Sigmoid colon (tissue), 7 donors: ENCODE results near the gene UNKL. TPM values are rescaled to one million over a fixed set of nuclear protein-coding genes. Genes with fewer than 3 reads are reported as not detected.
A peak's percentile ranks its signal among the peaks of the same experiment; 100 is the strongest.

Source experiments
- DNase-seq: peaks from one replicate; pipeline ENCODE4 v3.0.0-alpha.2; 2019
- H3K27ac ChIP-seq, 4 donors: fragments of 200-600 bp; sonication (generic); one replicate each; pipeline ENCODE4 v1.5.1; 2016 to 2019; ENCODE audit warnings: mild to moderate bottlenecking in 1 of 4
- H3K27me3 ChIP-seq, 3 donors: fragments of 200-600 bp; sonication (generic); one replicate each; pipeline ENCODE4 v1.5.1; 2019; ENCODE audit warnings: mild to moderate bottlenecking in 1 of 3
- H3K36me3 ChIP-seq, 4 donors: fragments of 200-600 bp; sonication (generic); one replicate each; pipeline ENCODE4 v1.5.1; 2016 to 2019
- H3K4me1 ChIP-seq, 4 donors: fragments of 200-600 bp; sonication (generic); one replicate each; pipeline ENCODE4 v1.5.1; 2017 to 2019
- H3K4me3 ChIP-seq, 4 donors: fragments of 200-600 bp; sonication (generic); one replicate each; pipeline ENCODE4 v1.5.1; 2017 to 2019; ENCODE audit warnings: mild to moderate bottlenecking in 2 of 4, moderate library complexity in 1 of 4
- H3K9me3 ChIP-seq, 4 donors: fragments of 200-600 bp in 3 of 4; sonication (generic) in 3 of 4; one replicate each; pipeline versions ENCODE4 v1.5.1 to v1.6.1; 2013 to 2019
- EP300 ChIP-seq, 4 donors: sonication (generic); formaldehyde crosslinking; IDR thresholded peaks; one replicate each; pipeline ENCODE4 v1.6.1; 2017; ENCODE audit warnings: antibody characterized with exemption in 4 of 4
- POLR2A ChIP-seq, 2 donors: fragments of 450-650 bp; IDR thresholded peaks; one replicate each; pipeline ENCODE4 v1.6.1; 2016; ENCODE audit warnings: antibody characterized with exemption in 2 of 2, mild to moderate bottlenecking in 2 of 2, moderate library complexity in 2 of 2
- POLR2AphosphoS5 ChIP-seq, 4 donors: sonication (generic); formaldehyde crosslinking; IDR thresholded peaks; one replicate each; pipeline ENCODE4 v1.6.1; 2017; ENCODE audit warnings: antibody characterized with exemption in 4 of 4
- WGBS, 2 donors: extraction: QIAGEN DNeasy Blood & Tissue Kit; methylation state at CpG; one replicate each; pipeline ENCODE4 v1.1.7; 2013; 5-methylcytosine and 5-hydroxymethylcytosine counted together
- intact Hi-C: fragments of 100-400 bp; cut with DNase I; formaldehyde crosslinking; loops from one replicate; pipeline ENCODE4 v1.15.1; 2023
- polyA plus RNA-seq, 3 donors: library from polyadenylated mRNA; stranded (reverse); fragments of 200-250 nt; gene quantifications; one replicate each; pipeline ENCODE4 v1.2.3, GENCODE V29; 2013
- total RNA-seq, 4 donors: library from RNA; depleted of rRNA; stranded (reverse); fragments of >200 nt; gene quantifications; one replicate each; pipeline ENCODE4 v1.1.0, GENCODE V29; 2016
- TF ChIP-seq, protein P1 (sequence below), 4 experiments: fragments of 450-650 bp in 3 of 4; fragments of 200-600 bp in 1 of 4; IDR thresholded peaks; one replicate each; pipeline ENCODE4 v1.5.1; 2016 to 2019; ENCODE audit warnings: antibody characterized with exemption in 4 of 4, mild to moderate bottlenecking in 3 of 4, moderate library complexity in 2 of 4
- donor health status: healthy with polysubstance abuse.
- donor health status: Bipolar disorder and iron deficiency.
- donor health status: healthy.

UNKL gene
- total and polyA plus RNA-seq, 7 donors: 2.1 to 29.1 (median 19.6) TPM

DNA sequence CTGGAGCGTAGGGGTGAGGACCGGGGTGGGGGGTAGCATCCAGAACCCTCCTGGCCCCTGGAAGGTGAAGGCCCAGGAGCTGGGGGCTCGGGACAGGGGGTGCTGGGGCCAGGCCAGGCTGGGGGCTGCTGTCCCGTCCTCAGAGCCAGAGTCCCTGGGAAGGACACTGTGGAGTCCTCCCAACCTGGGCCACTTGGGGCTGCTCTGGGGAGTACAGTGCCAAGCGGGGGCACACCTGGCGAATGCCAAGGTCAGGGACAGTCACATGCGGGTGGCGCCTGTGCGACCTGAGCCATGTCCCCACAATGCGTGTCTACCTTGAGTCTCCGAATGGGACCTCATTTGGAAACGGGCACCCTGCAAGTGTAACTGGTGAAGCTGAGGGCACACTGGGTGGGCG, 15.1 kb upstream of the UNKL start:
- Histone ChIP-seq H3K27ac (no peak overlapping the region), H3K36me3 (no peaks in the 10 kb centered on the region), H3K4me3 (no peak overlapping the region), H3K27me3 (no peaks in the 10 kb centered on the region), H3K4me1 (peaks cover 0 to 7% (median 0%) of the 10 kb centered on the region in 4 donors), H3K9me3 (no peaks in the 10 kb centered on the region)
- WGBS, 2 donors: 83 to 92% methylated on average over 13 of the region's 13 CpGs
- TF ChIP-seq POLR2A (IDR thresholded peaks at IDR 0.05) (no peak), POLR2AphosphoS5 (IDR thresholded peaks at IDR 0.05) (no peak), EP300 (IDR thresholded peaks at IDR 0.05) (no peak)
- TF ChIP-seq, protein P1, sequence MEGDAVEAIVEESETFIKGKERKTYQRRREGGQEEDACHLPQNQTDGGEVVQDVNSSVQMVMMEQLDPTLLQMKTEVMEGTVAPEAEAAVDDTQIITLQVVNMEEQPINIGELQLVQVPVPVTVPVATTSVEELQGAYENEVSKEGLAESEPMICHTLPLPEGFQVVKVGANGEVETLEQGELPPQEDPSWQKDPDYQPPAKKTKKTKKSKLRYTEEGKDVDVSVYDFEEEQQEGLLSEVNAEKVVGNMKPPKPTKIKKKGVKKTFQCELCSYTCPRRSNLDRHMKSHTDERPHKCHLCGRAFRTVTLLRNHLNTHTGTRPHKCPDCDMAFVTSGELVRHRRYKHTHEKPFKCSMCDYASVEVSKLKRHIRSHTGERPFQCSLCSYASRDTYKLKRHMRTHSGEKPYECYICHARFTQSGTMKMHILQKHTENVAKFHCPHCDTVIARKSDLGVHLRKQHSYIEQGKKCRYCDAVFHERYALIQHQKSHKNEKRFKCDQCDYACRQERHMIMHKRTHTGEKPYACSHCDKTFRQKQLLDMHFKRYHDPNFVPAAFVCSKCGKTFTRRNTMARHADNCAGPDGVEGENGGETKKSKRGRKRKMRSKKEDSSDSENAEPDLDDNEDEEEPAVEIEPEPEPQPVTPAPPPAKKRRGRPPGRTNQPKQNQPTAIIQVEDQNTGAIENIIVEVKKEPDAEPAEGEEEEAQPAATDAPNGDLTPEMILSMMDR (IDR thresholded peaks at IDR 0.05): no peak
- DNase-seq: no peak
- intact Hi-C loops: no loop called here

DNA sequence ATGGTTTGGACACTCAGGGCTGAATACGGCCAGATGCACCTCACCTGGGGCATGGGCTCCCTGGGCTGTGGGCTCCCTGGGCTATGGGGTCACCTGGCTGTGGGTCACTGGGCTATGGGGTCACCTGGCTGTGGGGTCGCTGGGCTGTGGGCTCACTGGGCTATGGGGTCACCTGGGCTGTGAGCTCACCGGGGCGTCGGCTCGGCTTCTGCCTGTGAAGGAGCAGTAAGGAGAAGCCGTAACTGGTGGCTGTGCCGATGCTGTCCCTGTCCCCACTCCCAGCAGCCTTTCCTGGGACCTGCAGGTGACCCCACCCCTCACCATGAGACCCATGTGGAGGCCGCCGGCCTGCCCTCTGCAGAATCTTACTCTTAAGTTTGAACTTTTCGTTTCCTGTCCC, 14.5 kb upstream of the UNKL start:
- no peak overlapping the region for H3K4me3 ChIP-seq
- no peak for DNase-seq
- H3K4me1 ChIP-seq: peaks cover 0 to 7% (median 0%) of the 10 kb centered on the region in 4 donors
- no peaks in the 10 kb centered on the region for H3K9me3 ChIP-seq
- H3K27me3 ChIP-seq: no peaks in the 10 kb centered on the region
- TF ChIP-seq POLR2AphosphoS5 (IDR thresholded peaks at IDR 0.05): no peak
- TF ChIP-seq POLR2A (IDR thresholded peaks at IDR 0.05): no peak
- no peak for TF ChIP-seq EP300 (IDR thresholded peaks at IDR 0.05)
- TF ChIP-seq, protein P1 (IDR thresholded peaks at IDR 0.05): no peak
- H3K36me3 ChIP-seq: no peaks in the 10 kb centered on the region
- 54 to 85% methylated on average over 11 of the region's 11 CpGs for WGBS, 2 donors
- H3K27ac ChIP-seq: no peak overlapping the region
- intact Hi-C loops: no loop called here

DNA sequence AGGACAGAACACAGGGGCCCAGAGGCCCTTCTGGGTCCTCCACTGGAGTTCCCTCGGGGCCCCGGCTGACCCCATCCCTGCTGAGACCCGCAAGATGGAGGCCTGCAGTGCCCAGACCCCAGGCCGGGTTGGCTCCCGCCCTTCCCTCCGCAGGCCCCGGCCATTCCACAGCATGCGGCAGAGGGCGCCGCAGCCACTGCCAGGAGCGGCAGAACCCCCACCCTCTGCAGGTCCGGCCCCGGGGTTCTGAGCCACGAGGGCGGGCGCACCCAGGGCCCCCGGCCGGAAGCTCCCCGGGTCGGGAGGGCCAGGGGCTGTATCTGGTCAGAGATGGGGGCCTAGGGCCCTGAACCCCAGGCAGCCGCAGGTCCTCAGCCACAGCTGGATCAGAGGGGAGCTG, 14.0 kb upstream of the UNKL start:
- peaks cover 0 to 7% (median 0%) of the 10 kb centered on the region in 4 donors for H3K4me1 ChIP-seq
- intact Hi-C loops: no loop called here
- no peaks in the 10 kb centered on the region for H3K27me3 ChIP-seq
- 25 to 34% methylated on average over 21 of the region's 21 CpGs for WGBS, 2 donors
- H3K4me3 ChIP-seq: peak overlapping the region in 1 of 4 donors; percentile 11
- H3K9me3 ChIP-seq: no peaks in the 10 kb centered on the region
- TF ChIP-seq POLR2A (IDR thresholded peaks at IDR 0.05) (no peak), POLR2AphosphoS5 (IDR thresholded peaks at IDR 0.05) (no peak), EP300 (IDR thresholded peaks at IDR 0.05) (no peak)
- TF ChIP-seq, protein P1 (IDR thresholded peaks at IDR 0.05): no peak
- no peaks in the 10 kb centered on the region for H3K36me3 ChIP-seq
- no peak overlapping the region for H3K27ac ChIP-seq
- no peak for DNase-seq

DNA sequence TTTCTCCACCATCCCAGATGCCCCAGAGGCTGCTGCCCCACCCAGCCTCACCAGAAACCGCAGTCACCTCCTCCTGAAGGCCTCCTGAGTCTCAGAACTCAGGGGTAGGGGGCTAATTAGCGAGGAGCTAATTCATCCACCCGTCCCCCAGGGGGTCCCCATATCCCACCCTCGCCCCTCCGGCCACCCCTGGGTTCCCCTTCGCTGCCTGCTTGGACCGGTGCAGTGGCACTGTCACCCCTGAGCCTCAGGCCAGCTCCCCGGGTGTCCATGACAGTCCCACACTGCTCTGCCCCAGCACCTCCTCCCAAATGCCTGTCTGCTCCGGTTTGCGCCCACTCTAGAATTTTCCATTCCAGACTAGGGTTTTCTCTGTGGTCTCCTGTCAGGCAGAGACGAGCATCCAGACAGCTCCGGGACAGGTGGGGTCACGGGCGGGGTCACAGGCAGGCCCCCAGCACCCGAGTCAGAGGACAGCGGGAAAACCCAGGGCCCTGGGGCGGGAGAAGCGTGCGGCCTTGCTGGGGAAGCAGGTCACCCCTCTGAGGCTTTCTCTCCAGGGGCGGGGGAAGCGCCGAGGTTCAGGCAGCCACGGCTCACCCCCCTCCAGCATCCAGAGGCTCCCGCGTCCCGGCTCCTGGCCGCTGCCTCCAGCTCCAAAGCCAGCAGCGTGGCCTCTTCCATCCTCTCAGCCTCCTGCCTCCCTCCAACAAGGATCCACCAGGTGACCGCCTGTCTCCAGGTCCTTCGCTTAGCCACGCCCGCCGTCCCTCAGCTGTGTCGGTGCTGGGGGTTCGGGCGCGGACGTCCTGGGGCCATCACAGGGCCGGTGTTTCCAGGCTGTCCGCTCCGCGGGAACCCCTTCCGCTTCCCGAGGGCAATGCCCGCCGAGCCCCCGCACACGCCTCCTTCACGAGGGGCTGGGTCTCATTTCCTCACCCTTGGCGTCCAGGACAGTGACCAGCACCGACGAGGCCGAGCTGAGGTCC, 13.3 kb upstream of the UNKL start:
- TF ChIP-seq EP300 (IDR thresholded peaks at IDR 0.05) (no peak), POLR2A (IDR thresholded peaks at IDR 0.05) (no peak), POLR2AphosphoS5 (IDR thresholded peaks at IDR 0.05) (no peak)
- TF ChIP-seq, protein P1 (IDR thresholded peaks at IDR 0.05): no peak
- Histone ChIP-seq H3K36me3 (no peaks in the 10 kb centered on the region), H3K9me3 (no peaks in the 10 kb centered on the region), H3K4me3 (peak overlapping the region in 1 of 4 donors; percentile 11), H3K4me1 (peaks cover 0 to 7% (median 0%) of the 10 kb centered on the region in 4 donors), H3K27ac (no peak overlapping the region), H3K27me3 (no peaks in the 10 kb centered on the region)
- intact Hi-C loops: no loop called here
- no peak for DNase-seq
- 85 to 86% methylated on average over 53 of the region's 53 CpGs for WGBS, 2 donors
